GM13977 (cell line): ENCODE results near the gene OTULIN.
A peak's percentile ranks its signal among the peaks of the same experiment; 100 is the strongest.

Experiments used
- DNase-seq: peaks from one replicate; pipeline ENCODE4 v3.0.0; 2012; ENCODE audit warnings: low spot score
- in situ Hi-C: fragments of 300-500 bp; cut with MboI; formaldehyde crosslinking; loops from one replicate; pipeline ENCODE4 v1.12.0; 2022; ENCODE audit warnings: low sequenced_read_pairs, low pct_unique_long_range_greater_than_20kb, mixed read lengths, inconsistent platforms; ENCODE audit not compliant: unreplicated experiment
- TF ChIP-seq, protein P1 (sequence below): IDR thresholded peaks from 2 replicates; pipeline ENCODE4 v1.5.1; 2012; ENCODE audit warnings: mild to moderate bottlenecking, control low read depth; ENCODE audit not compliant: insufficient read depth; ENCODE audit errors: extremely low read depth, missing control alignments

The OTULIN gene

DNA sequence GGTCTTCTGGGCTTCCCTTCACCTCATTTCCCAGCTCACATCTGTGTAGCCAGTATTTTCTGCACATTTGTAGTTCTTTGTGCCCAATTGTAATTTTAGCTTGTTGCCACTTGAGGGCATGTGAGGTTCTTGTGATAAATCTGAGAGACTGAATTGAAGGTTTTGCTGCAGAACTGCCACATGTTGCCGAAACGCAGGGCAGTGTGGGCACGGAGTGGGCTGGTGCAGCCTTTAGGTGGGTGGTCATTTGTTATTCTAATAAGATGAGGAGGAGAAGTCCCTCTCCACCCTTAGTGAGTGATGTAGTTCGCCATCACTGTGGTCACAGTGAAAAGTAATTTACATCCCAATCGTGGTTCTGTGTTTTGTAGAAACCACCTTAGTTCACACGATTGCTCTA lies 21.2 kb downstream of the OTULIN start:
- TF ChIP-seq, protein P1, sequence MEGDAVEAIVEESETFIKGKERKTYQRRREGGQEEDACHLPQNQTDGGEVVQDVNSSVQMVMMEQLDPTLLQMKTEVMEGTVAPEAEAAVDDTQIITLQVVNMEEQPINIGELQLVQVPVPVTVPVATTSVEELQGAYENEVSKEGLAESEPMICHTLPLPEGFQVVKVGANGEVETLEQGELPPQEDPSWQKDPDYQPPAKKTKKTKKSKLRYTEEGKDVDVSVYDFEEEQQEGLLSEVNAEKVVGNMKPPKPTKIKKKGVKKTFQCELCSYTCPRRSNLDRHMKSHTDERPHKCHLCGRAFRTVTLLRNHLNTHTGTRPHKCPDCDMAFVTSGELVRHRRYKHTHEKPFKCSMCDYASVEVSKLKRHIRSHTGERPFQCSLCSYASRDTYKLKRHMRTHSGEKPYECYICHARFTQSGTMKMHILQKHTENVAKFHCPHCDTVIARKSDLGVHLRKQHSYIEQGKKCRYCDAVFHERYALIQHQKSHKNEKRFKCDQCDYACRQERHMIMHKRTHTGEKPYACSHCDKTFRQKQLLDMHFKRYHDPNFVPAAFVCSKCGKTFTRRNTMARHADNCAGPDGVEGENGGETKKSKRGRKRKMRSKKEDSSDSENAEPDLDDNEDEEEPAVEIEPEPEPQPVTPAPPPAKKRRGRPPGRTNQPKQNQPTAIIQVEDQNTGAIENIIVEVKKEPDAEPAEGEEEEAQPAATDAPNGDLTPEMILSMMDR = peak; percentile 71
- DNase-seq = peak; percentile 63
- in situ Hi-C loops = no loop called here

DNA sequence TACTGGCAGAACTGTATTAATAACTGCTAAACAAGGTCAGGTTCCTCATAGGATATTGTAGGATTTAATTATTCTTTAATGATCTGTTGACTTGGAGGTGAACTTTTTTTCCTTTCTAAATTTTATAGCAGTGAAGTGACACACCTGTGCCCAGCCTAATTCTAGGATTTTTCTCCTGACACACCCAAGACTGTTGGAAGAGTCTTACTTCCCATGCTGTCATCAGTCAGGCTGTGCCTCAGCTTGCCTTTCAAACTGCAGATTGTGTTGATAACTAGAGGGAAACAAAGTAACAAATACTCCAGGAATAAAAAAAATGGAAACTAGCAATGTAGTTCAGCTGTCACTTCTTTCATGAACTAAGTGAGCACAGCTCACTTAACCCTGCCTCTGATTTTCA lies 22.0 kb downstream of the OTULIN start:
- in situ Hi-C loops = no loop called here
- TF ChIP-seq, protein P1 = no peak
- DNase-seq = no peak

DNA sequence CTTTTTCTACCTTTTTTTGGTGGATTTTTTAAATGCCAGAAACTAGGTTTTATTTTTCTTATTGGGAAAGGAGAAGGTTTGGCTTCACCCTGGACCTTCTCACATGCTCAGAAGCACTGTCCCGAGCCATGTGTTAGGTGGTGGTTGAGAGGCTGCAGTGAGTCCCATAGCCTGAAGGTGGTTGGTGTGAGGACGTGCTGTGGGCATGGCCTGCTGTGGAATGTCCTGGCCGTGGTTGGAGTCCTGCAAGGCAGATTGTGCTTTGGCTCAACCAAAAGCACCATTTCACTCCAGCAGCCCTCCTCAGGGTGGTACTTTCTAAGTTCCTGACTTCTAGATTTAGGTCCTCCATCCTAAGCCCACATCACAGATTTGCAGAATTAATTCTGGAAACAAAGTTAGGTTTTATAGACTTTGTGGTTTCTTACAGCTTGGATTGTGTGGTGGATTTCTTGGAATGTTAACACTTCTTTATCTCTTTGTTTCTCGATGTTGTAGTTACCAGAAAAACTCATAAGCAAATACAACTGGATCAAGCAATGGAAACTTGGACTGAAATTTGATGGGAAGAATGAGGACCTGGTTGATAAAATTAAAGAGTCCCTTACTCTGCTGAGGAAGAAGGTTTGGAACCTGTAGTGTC lies 22.6 kb downstream of the OTULIN start:
- TF ChIP-seq, protein P1 = no peak
- in situ Hi-C loops = no loop called here
- no peak for DNase-seq

DNA sequence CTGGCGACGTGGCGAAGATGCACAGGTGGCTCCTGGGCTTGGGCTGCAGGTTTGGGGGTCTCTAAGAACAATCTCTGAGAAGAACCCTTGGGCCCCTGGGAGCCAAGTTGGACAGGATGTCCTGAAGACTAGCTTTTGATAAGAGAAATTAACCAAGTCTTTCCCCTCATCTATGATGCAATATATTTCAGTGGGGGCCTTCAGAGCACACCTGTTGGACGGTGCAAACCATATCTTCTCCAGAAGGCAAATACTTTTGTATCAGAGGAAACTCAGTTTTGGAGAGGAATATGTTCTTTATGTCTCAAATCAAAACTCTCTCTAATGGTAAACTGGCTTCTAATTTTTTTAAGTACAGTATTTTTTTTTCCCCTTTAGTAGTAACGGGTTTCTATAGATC lies 28.6 kb downstream of the OTULIN start:
- in situ Hi-C loops = no loop called here
- no peak for DNase-seq
- TF ChIP-seq, protein P1 = no peak

DNA sequence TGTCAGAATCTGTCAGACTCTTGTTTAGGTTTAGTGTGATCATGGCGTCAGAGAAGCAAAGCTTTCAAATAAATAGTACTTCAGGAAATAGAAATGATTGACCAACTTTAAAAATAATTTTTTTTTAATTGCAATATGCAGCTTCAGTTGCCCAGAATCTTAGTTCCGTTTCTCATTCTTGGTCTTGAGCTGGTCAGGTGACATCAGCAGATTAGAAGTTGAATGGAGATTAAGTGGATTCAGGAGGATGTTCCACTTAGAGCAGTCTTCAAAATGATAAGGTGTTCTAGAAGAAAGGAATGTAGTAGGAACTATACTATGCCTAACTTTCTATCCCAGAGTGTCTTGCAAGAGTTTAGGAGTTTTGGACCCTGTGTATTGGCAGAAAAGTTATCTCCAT lies 30.6 kb downstream of the OTULIN start:
- no peak for DNase-seq
- TF ChIP-seq, protein P1 = no peak
- in situ Hi-C loops = no loop called here

DNA sequence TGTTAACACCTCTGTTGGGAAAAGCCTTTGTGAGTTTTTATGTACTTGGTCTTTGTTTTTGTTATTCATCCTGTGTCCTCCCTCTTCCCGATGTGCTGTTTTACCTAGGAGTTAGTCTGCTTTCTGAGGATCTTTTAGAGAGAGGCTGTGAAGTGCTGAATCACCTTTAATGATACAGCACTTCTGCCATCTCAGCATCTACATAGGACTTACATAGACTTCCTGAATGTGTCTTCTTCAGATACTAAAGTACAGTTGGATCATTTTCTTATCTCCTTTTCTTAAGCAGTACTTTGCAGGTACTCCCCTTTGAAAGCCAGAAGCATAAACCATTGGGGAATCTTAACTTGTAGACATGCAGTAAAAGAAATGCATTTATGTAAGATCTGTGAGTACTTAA lies 31.5 kb downstream of the OTULIN start:
- TF ChIP-seq, protein P1 = no peak
- DNase-seq = no peak
- in situ Hi-C loops = no loop called here

DNA sequence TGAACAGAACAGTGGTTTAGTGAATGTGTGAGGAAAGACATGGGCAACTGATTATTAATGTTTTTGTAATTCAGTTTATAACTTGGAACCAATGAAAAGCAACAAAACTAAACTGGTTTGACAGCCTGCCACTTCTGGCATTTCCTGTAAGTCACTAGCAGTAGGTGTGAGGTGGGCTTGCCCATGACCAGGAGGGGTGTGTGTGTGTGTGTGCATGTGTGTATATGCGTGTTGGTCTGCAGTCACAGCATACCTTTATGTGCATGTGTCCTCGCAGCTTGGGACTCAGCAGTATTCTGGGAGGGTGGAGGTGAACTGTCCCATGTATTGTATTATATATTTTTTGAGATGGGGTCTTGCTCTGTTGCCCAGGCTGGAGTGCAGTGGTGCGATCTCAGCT lies 32.3 kb downstream of the OTULIN start:
- TF ChIP-seq, protein P1 = no peak
- in situ Hi-C loops = no loop called here
- no peak for DNase-seq
